ENCODE measurements around the gene AP5M1. TPM values are rescaled to one million over a fixed set of nuclear protein-coding genes. Genes with fewer than 3 reads are reported as not detected.

Gene AP5M1
- polyA plus RNA-seq, 4 donors, result 40.7 to 66.4 (median 57.7) TPM

Other genes with a start within 250 kb of the AP5M1 start
- gene EXOC5, start 66 bp upstream of the AP5M1 start, polyA plus RNA-seq (ENCODE audit: insufficient read length in 4 of 4), result 10 to 100 TPM; 76.1 to 90.8 (median 78.5) TPM
- 10 to 100 TPM; 24.2 to 34.2 (median 29.2) TPM for gene NAA30, start 121.6 kb downstream of the AP5M1 start, polyA plus RNA-seq (ENCODE audit: insufficient read length in 4 of 4)
- gene CCDC198, start 224.9 kb downstream of the AP5M1 start, polyA plus RNA-seq (ENCODE audit: insufficient read length in 4 of 4), result 100 to 1,000 TPM in 3 of 4 donors, 1 to 10 TPM in 1; 3.9 to 416 (median 231) TPM

Data from left renal pelvis (tissue), 4 donors.